ENCODE results near the gene FARP2. TPM values are rescaled to one million over a fixed set of nuclear protein-coding genes. Genes with fewer than 3 reads are reported as not detected.

The FARP2 gene
- total RNA-seq, 1 experiment from 2014 or later, result 49.3 TPM

DNA sequence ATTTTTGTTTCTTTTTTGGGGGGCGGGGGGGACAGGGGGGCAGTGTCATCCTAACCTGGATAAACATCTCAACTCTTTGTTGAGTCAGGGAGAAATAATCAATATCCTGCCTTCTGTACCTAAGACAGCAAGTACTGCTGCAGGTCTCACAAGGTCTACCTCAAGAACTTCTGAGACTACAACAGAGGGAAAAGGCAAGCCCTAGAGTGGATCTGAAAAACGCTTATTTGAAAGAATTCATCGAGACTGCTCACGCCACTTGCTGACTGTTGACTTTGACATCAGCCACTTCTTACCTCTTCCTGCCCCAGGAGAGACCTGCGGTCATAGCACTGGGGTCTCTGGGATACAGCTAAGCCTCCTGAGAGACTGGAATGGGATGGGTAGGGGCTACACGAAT is 49.0 kb upstream of the FARP2 start (continued):
- TF ChIP-seq YY1 (IDR thresholded peaks at IDR 0.05; ENCODE audit: extremely low read depth, insufficient replicate concordance, low read depth, low read length) (no peak), ZFX (IDR thresholded peaks at IDR 0.05) (no peak), RAD21 (IDR thresholded peaks at IDR 0.05; ENCODE audit: low read depth) (no peak), FOSL1 (IDR thresholded peaks at IDR 0.05; ENCODE audit: low read depth) (no peak), SRF (IDR thresholded peaks at IDR 0.05; ENCODE audit: low read depth) (no peak), TCF7L2 (IDR thresholded peaks at IDR 0.05; ENCODE audit: borderline replicate concordance, extremely low read depth, insufficient read depth, insufficient read length) (no peak), MAX (IDR thresholded peaks at IDR 0.05) (no peak)
- TF ChIP-seq, protein P1, sequence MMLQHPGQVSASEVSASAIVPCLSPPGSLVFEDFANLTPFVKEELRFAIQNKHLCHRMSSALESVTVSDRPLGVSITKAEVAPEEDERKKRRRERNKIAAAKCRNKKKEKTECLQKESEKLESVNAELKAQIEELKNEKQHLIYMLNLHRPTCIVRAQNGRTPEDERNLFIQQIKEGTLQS (IDR thresholded peaks at IDR 0.05), result no peak

DNA sequence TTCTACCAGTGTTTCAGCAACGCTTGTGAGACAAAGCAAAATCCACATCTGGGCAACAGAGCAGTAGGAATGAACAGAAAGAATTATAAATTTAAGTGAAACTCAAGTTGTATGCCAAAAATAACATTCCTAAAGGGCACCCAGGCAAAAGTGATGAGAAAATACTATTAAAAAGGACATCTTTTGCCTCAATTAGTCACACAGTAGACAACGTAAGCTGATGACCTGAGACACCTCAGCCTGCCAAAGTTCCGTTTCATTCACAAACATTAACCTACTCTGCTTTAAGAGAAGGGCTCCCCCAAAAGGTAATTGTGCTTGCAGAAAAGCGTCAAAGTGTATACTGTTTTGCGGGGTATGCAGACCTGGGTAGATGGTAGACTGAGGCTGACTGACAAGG is 47.8 kb upstream of the FARP2 start:
- no peaks in the 10 kb centered on the region for H3K27me3 ChIP-seq (ENCODE audit: insufficient read depth, low read length)
- no peak overlapping the region for H3K4me2 ChIP-seq (ENCODE audit: low read length)
- peaks cover 0 to 7% of the 10 kb centered on the region in 2 experiments; a peak in 1 of 4 replicates for H3K4me1 ChIP-seq (ENCODE audit: control insufficient read depth in 1 of 2, insufficient read depth in 2 of 2, low read length in 2 of 2)
- intact Hi-C loops (cut with micrococcal nuclease), result no loop called here
- H3K9me2 ChIP-seq (ENCODE audit: insufficient read depth), result no peaks in the 10 kb centered on the region
- no peaks in the 10 kb centered on the region for H3K9me3 ChIP-seq (ENCODE audit: control insufficient read depth in 1 of 2, insufficient read depth in 1 of 2, low read depth in 1 of 2, low read length in 2 of 2)
- no peaks in the 10 kb centered on the region for H3K36me3 ChIP-seq (ENCODE audit: control insufficient read depth in 1 of 2, insufficient read depth in 2 of 2, low read length in 2 of 2)
- no peak overlapping the region for H3K27ac ChIP-seq (ENCODE audit: low read depth, low read length)
- POLR2A ChIA-PET, result no interaction called here
- RAD21 ChIA-PET (ENCODE audit: low non-redundant PET in 1 of 2, low total read pairs in 2 of 2, uncharacterized antibody in 2 of 2, unreplicated experiment in 2 of 2), result no interaction called here
- no TSS peak for BruUV-seq (replicated peaks)
- no peak for ATAC-seq
- H2AFZ ChIP-seq (ENCODE audit: low read depth, low read length, poor library complexity, severe bottlenecking), result no peak overlapping the region
- H3K4me3 ChIP-seq (replicated peaks in 1 of 2; ENCODE audit: low read depth in 1 of 2, low read length in 2 of 2), result no peak overlapping the region
- peaks cover 100% of the 10 kb centered on the region for H3K79me2 ChIP-seq (ENCODE audit: insufficient read depth, low read length)
- CTCF ChIA-PET, result no interaction called here
- no peak overlapping the region for H3K9ac ChIP-seq (ENCODE audit: low read length)
- H4K20me1 ChIP-seq (ENCODE audit: insufficient read depth), result peaks cover 38% of the 10 kb centered on the region; the same call in 1 of the 2 replicates
- DNase-seq (ENCODE audit: low read depth, low spot score), result no peak
- no peak for TF ChIP-seq ELF1 (IDR thresholded peaks at IDR 0.05; ENCODE audit: borderline replicate concordance, low read depth)
- TF ChIP-seq CEBPB (IDR thresholded peaks at IDR 0.05; ENCODE audit: low read depth), result no peak
- no peak for TF ChIP-seq ZBTB33 (IDR thresholded peaks at IDR 0.05; ENCODE audit: extremely low read depth, insufficient replicate concordance, low read length)
- TF ChIP-seq ZNF274 (IDR thresholded peaks at IDR 0.05; ENCODE audit: low read depth, low read length), result no peak
- no peak for TF ChIP-seq EGR1 (IDR thresholded peaks at IDR 0.05; ENCODE audit: low read depth)
- no peak for TF ChIP-seq CBX3 (IDR thresholded peaks at IDR 0.05; ENCODE audit: low read depth)
- no peak for TF ChIP-seq SRF (IDR thresholded peaks at IDR 0.05; ENCODE audit: low read depth)
- TF ChIP-seq JUND (IDR thresholded peaks at IDR 0.05), result no peak
- TF ChIP-seq POLR2AphosphoS5 (IDR thresholded peaks at IDR 0.05; ENCODE audit: low read depth, low read length), result no peak
- TF ChIP-seq EZH2phosphoT487 (IDR thresholded peaks at IDR 0.05; ENCODE audit: borderline replicate concordance), result no peak
- no peak for TF ChIP-seq FOSL1 (IDR thresholded peaks at IDR 0.05; ENCODE audit: low read depth)
- TF ChIP-seq, protein P2, sequence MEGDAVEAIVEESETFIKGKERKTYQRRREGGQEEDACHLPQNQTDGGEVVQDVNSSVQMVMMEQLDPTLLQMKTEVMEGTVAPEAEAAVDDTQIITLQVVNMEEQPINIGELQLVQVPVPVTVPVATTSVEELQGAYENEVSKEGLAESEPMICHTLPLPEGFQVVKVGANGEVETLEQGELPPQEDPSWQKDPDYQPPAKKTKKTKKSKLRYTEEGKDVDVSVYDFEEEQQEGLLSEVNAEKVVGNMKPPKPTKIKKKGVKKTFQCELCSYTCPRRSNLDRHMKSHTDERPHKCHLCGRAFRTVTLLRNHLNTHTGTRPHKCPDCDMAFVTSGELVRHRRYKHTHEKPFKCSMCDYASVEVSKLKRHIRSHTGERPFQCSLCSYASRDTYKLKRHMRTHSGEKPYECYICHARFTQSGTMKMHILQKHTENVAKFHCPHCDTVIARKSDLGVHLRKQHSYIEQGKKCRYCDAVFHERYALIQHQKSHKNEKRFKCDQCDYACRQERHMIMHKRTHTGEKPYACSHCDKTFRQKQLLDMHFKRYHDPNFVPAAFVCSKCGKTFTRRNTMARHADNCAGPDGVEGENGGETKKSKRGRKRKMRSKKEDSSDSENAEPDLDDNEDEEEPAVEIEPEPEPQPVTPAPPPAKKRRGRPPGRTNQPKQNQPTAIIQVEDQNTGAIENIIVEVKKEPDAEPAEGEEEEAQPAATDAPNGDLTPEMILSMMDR (IDR thresholded peaks at IDR 0.05 in 2 of 3, conservative IDR thresholded peaks at IDR 0.05 in 1 of 3; ENCODE audit: borderline replicate concordance in 1 of 3, insufficient read depth in 1 of 3, low read depth in 2 of 3, low read length in 2 of 3), result no peak
- no peak for TF ChIP-seq TCF7L2 (IDR thresholded peaks at IDR 0.05; ENCODE audit: borderline replicate concordance, extremely low read depth, insufficient read depth, insufficient read length)
- TF ChIP-seq, protein P1 (IDR thresholded peaks at IDR 0.05), result no peak

All from HCT116 (cell line).